ENCODE measurements around the gene FAM184A.

DNA sequence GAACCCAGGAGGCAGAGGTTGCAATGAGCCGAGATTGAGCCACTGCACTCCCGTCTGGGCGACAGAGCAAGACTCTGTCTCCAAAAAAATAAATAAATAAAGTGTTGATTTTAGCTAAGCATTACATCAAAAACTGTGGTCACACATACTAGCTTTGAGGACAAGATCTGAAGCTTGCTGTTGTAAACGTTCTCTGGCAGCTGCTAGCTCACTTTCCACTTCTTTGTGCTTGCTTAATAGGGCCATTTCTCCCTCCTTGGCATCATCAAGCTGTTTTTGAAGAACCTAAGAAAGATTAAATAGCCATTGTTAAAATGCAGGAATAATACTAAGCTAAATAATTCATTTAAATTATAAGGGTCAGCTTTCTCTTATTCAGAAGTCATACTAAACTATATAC lies 55.7 kb downstream of the FAM184A start:
- TF ChIP-seq CTCF (IDR thresholded peaks at IDR 0.05 in 4 of 5, conservative IDR thresholded peaks at IDR 0.05 in 1 of 5) (no peak), POLR2A (IDR thresholded peaks at IDR 0.05) (no peak)

Data from gastrocnemius medialis (tissue), 4 donors.